GM21423 (cell line): Measurements from ENCODE around the gene ZNF892.
"Not testable (repeated sequence)": the region's sequence is repeated elsewhere in the genome, so short reads cannot be mapped to it uniquely, and the experiment has no call there.

Source experiments
- ATAC-seq: cut with Tn5 transposase; IDR thresholded peaks from one replicate; pipeline ENCODE4 v1.9.1; 2021; ENCODE audit warnings: mild to moderate bottlenecking, moderate library complexity; ENCODE audit not compliant: unreplicated experiment

Gene ZNF892

GRCh38 chr2:95225658-95226057 lies 18.3 kb downstream of the ZNF892 start:
- no peak for ATAC-seq

- no peak for ATAC-seq
Measured at GRCh38 chr2:95231723-95232122, 24.4 kb downstream of the ZNF892 start.

- ATAC-seq: no peak
Measured at GRCh38 chr2:95232232-95232631, 24.9 kb downstream of the ZNF892 start.

GRCh38 chr2:95234286-95234785 lies 27.0 kb downstream of the ZNF892 start:
- no peak for ATAC-seq

- no peak for ATAC-seq
Measured at GRCh38 chr2:95234816-95235215, 27.5 kb downstream of the ZNF892 start.

GRCh38 chr2:95238131-95238530 lies 30.8 kb downstream of the ZNF892 start:
- ATAC-seq: no peak

- ATAC-seq: no peak
Measured at GRCh38 chr2:95240091-95240490, 32.8 kb downstream of the ZNF892 start.

GRCh38 chr2:95240556-95240955 lies 33.2 kb downstream of the ZNF892 start:
- ATAC-seq: no peak

GRCh38 chr2:95242084-95242483 lies 34.8 kb downstream of the ZNF892 start:
- ATAC-seq: not testable (repeated sequence)
